Astrocyte of the cerebellum (primary cell): ENCODE measurements around the gene MORN4.

ENCODE experiments used
- DNase-seq: peaks from one replicate; pipeline ENCODE4 v3.0.0-alpha.2; 2011; ENCODE audit warnings: low read depth
- H3K4me3 ChIP-seq: 2 replicates; pipeline ENCODE4 v1.5.1; 2011; ENCODE audit warnings: mild to moderate bottlenecking, low read depth, low read length, moderate library complexity
- CTCF ChIP-seq: IDR thresholded peaks from 2 replicates; pipeline ENCODE4 v1.5.1; 2012; ENCODE audit warnings: low read length, low read depth, moderate library complexity, mild to moderate bottlenecking; ENCODE audit errors: missing control alignments
- in situ Hi-C: cut with HindIII; loops from 2 replicates; pipeline ENCODE4 v1.10.0; 2017; ENCODE audit warnings: low sequenced_read_pairs

The MORN4 gene

GRCh38 chr10:97570146-97570788, 63.0 kb downstream of the MORN4 start:
- DNase-seq: no peak
- in situ Hi-C loops: no loop called here
- H3K4me3 ChIP-seq: no peak overlapping the region
- no peak for TF ChIP-seq CTCF

GRCh38 chr10:97567891-97568290, 65.4 kb downstream of the MORN4 start:
- in situ Hi-C loops: no loop called here
- TF ChIP-seq CTCF: no peak
- no peak for DNase-seq

GRCh38 chr10:97566336-97566996, 66.8 kb downstream of the MORN4 start:
- in situ Hi-C loops: no loop called here
- no peak overlapping the region for H3K4me3 ChIP-seq
- TF ChIP-seq CTCF: no peak
- no peak for DNase-seq

More at GRCh38 chr10:97567891-97568290, 65.4 kb downstream of the MORN4 start:
- no peak overlapping the region for H3K4me3 ChIP-seq

- in situ Hi-C loops: no loop called here
- no peak overlapping the region for H3K4me3 ChIP-seq
- TF ChIP-seq CTCF: no peak
- no peak for DNase-seq
These were observed 68.5 kb downstream of the MORN4 start for GRCh38 chr10:97564776-97565175.
